Femur (tissue), 1 donor: Measurements from ENCODE around the gene PDE9A.
"Not testable (repeated sequence)": the region's sequence is repeated elsewhere in the genome, so short reads cannot be mapped to it uniquely, and the experiment has no call there.

Source experiments
- DNase-seq: peaks from one replicate; pipeline ENCODE4 v3.0.0-alpha.2; 2017

Gene PDE9A

GRCh38 chr21:42781150-42781970, 127.9 kb downstream of the PDE9A start:
- DNase-seq: no peak

GRCh38 chr21:42781971-42782722, 128.7 kb downstream of the PDE9A start:
- no peak for DNase-seq

- DNase-seq: no peak
Measured at GRCh38 chr21:42782723-42783242, 129.4 kb downstream of the PDE9A start.

GRCh38 chr21:42784276-42784675, 130.9 kb downstream of the PDE9A start:
- DNase-seq: no peak

- no peak for DNase-seq
Measured at GRCh38 chr21:42784896-42785451, 131.6 kb downstream of the PDE9A start.

GRCh38 chr21:42785666-42786427, 132.4 kb downstream of the PDE9A start:
- DNase-seq: no peak

GRCh38 chr21:42786884-42787283, 133.5 kb downstream of the PDE9A start:
- DNase-seq: no peak

GRCh38 chr21:42787613-42788012, 134.2 kb downstream of the PDE9A start:
- DNase-seq: no peak

- no peak for DNase-seq
Measured at GRCh38 chr21:42790520-42791065, 137.2 kb downstream of the PDE9A start.

GRCh38 chr21:42793774-42794173, 140.4 kb downstream of the PDE9A start:
- DNase-seq: no peak

GRCh38 chr21:42794551-42794950, 141.1 kb downstream of the PDE9A start:
- no peak for DNase-seq

- DNase-seq: no peak
Measured at GRCh38 chr21:42796327-42797062, 143.1 kb downstream of the PDE9A start.

- no peak for DNase-seq
Measured at GRCh38 chr21:42797522-42797921, 144.1 kb downstream of the PDE9A start.

- DNase-seq: no peak
Measured at GRCh38 chr21:42798106-42798505, 144.7 kb downstream of the PDE9A start.

- no peak for DNase-seq
Measured at GRCh38 chr21:42799516-42799915, 146.1 kb downstream of the PDE9A start.

- no peak for DNase-seq
Measured at GRCh38 chr21:42799948-42800347, 146.5 kb downstream of the PDE9A start.

GRCh38 chr21:42801616-42802015, 148.2 kb downstream of the PDE9A start:
- DNase-seq: not testable (repeated sequence)

- no peak for DNase-seq
Measured at GRCh38 chr21:42806509-42807140, 153.2 kb downstream of the PDE9A start.

- DNase-seq: not testable (repeated sequence)
Measured at GRCh38 chr21:42807293-42807895, 154.0 kb downstream of the PDE9A start.

GRCh38 chr21:42807938-42808613, 154.7 kb downstream of the PDE9A start:
- no peak for DNase-seq
